HG03342 (cell line): ENCODE measurements around the gene CD14.
A peak's percentile ranks its signal among the peaks of the same experiment; 100 is the strongest.
"Not testable (repeated sequence)": the region's sequence is repeated elsewhere in the genome, so short reads cannot be mapped to it uniquely, and the experiment has no call there.

Experiments
- ATAC-seq: cut with Tn5 transposase; IDR thresholded peaks from one replicate; pipeline ENCODE4 v1.9.1; 2021; ENCODE audit warnings: mild to moderate bottlenecking, moderate library complexity; ENCODE audit not compliant: unreplicated experiment

The CD14 gene

GRCh38 chr5:140635291-140636257 lies 2.6 kb upstream of the CD14 start:
- no peak for ATAC-seq

- no peak for ATAC-seq
These were observed 1.1 kb upstream of the CD14 start for GRCh38 chr5:140634103-140634502.

GRCh38 chr5:140633501-140633900 lies 526 bp upstream of the CD14 start:
- no peak for ATAC-seq

- peak; percentile 48 for ATAC-seq
These were observed 482 bp downstream of the CD14 start for GRCh38 chr5:140632366-140633020.

- ATAC-seq, result peak; percentile 44
These were observed 1.1 kb downstream of the CD14 start for GRCh38 chr5:140631831-140632365.

GRCh38 chr5:140631036-140631417 lies 1.9 kb downstream of the CD14 start:
- no peak for ATAC-seq

- no peak for ATAC-seq
These were observed 2.5 kb downstream of the CD14 start for GRCh38 chr5:140630292-140631035.

- no peak for ATAC-seq
These were observed 4.3 kb downstream of the CD14 start for GRCh38 chr5:140628711-140629110.

GRCh38 chr5:140627972-140628371 lies 5.0 kb downstream of the CD14 start:
- ATAC-seq, result no peak

GRCh38 chr5:140624886-140625285 lies 8.1 kb downstream of the CD14 start:
- ATAC-seq, result not testable (repeated sequence)

- ATAC-seq, result not testable (repeated sequence)
These were observed 9.9 kb downstream of the CD14 start for GRCh38 chr5:140623061-140623460.

GRCh38 chr5:140622301-140622700 lies 10.7 kb downstream of the CD14 start:
- ATAC-seq, result no peak

GRCh38 chr5:140611020-140611521 lies 21.9 kb downstream of the CD14 start:
- no peak for ATAC-seq

GRCh38 chr5:140609126-140609525 lies 23.8 kb downstream of the CD14 start:
- no peak for ATAC-seq

GRCh38 chr5:140608722-140609121 lies 24.3 kb downstream of the CD14 start:
- no peak for ATAC-seq

GRCh38 chr5:140607031-140607430 lies 25.9 kb downstream of the CD14 start:
- ATAC-seq, result no peak

GRCh38 chr5:140605879-140606278 lies 27.1 kb downstream of the CD14 start:
- no peak for ATAC-seq

- ATAC-seq, result no peak
These were observed 29.2 kb downstream of the CD14 start for GRCh38 chr5:140603734-140604133.

GRCh38 chr5:140603446-140603698 lies 29.6 kb downstream of the CD14 start:
- not testable (repeated sequence) for ATAC-seq

GRCh38 chr5:140602147-140602546 lies 30.8 kb downstream of the CD14 start:
- no peak for ATAC-seq

- no peak for ATAC-seq
These were observed 32.9 kb downstream of the CD14 start for GRCh38 chr5:140600096-140600495.
